DND-41 (cell line): ENCODE measurements around the gene FBLN1.

ENCODE experiments used
- ATAC-seq: fragments of 200-7000 bp; cut with Tn5 transposase; 3 replicates; pipeline ENCODE4 v1.9.1; 2021; ENCODE audit warnings: low read depth; ENCODE audit not compliant: insufficient read depth
- DNase-seq: peaks from one replicate; pipeline ENCODE4 v3.0.0-alpha.2; 2020
- H2AFZ ChIP-seq: 2 replicates; pipeline ENCODE4 v1.6.0; 2012; ENCODE audit warnings: low read depth, low read length
- H3K27ac ChIP-seq: 2 replicates; pipeline ENCODE4 v1.5.1; 2012; ENCODE audit warnings: low read length, inconsistent platforms
- H3K27me3 ChIP-seq: fragments of 200-600 bp; sonication (generic); 2 replicates; pipeline ENCODE4 v1.6.0; 2012; ENCODE audit warnings: low read length, mild to moderate bottlenecking, inconsistent platforms; ENCODE audit not compliant: insufficient read depth, poor library complexity
- H3K36me3 ChIP-seq: 2 replicates; pipeline ENCODE4 v1.5.1; 2012; ENCODE audit warnings: low read length, inconsistent platforms; ENCODE audit not compliant: insufficient read depth
- H3K4me1 ChIP-seq: 2 replicates; pipeline ENCODE4 v1.5.1; 2012; ENCODE audit warnings: mild to moderate bottlenecking, low read length; ENCODE audit not compliant: insufficient read depth
- H3K4me2 ChIP-seq: 2 replicates; pipeline ENCODE4 v1.6.0; 2012; ENCODE audit warnings: mild to moderate bottlenecking, moderate library complexity, low read length, inconsistent platforms; ENCODE audit not compliant: insufficient read depth
- H3K4me3 ChIP-seq, 2 experiments: fragments of 200-600 bp in 1 of 2; shearing (Covaris generic) in 1 of 2; 2 replicates each; pipeline ENCODE4 v1.5.1; 2012 to 2016; ENCODE audit warnings: inconsistent platforms in 2 of 2, low read length in 2 of 2, mild to moderate bottlenecking in 2 of 2, low read depth in 1 of 2, moderate library complexity in 1 of 2
- H3K79me2 ChIP-seq: 2 replicates; pipeline ENCODE4 v1.6.0; 2012; ENCODE audit warnings: low read length, inconsistent platforms; ENCODE audit not compliant: insufficient read depth
- H3K9ac ChIP-seq: 2 replicates; pipeline ENCODE4 v1.6.0; 2012; ENCODE audit warnings: low read depth, mild to moderate bottlenecking, inconsistent platforms, low read length, moderate library complexity
- H3K9me3 ChIP-seq: 2 replicates; pipeline ENCODE4 v1.5.1; 2012; ENCODE audit warnings: low read length, moderate library complexity, mild to moderate bottlenecking, inconsistent platforms; ENCODE audit not compliant: insufficient read depth, severe bottlenecking
- H4K20me1 ChIP-seq: 2 replicates; pipeline ENCODE4 v1.6.0; 2012; ENCODE audit warnings: low read length; ENCODE audit not compliant: insufficient read depth
- CTCF ChIP-seq: IDR thresholded peaks from 2 replicates; pipeline ENCODE4 v1.5.1; 2012; ENCODE audit warnings: borderline replicate concordance, low read length, moderate library complexity, mild to moderate bottlenecking; ENCODE audit not compliant: poor library complexity, severe bottlenecking; ENCODE audit errors: extremely low read depth
- EZH2 ChIP-seq: IDR thresholded peaks from 3 replicates; pipeline ENCODE4 v1.6.1; 2012; ENCODE audit warnings: borderline replicate concordance, low read depth, mild to moderate bottlenecking, moderate library complexity, low read length, inconsistent platforms; ENCODE audit not compliant: severe bottlenecking

FBLN1 gene

GRCh38 chr22:45598596-45599217 lies 96.0 kb downstream of the FBLN1 start:
- H2AFZ ChIP-seq = no peak overlapping the region
- no peak overlapping the region for H3K4me2 ChIP-seq
- no peak overlapping the region for H3K27ac ChIP-seq
- no peaks in the 10 kb centered on the region for H3K36me3 ChIP-seq
- no peaks in the 10 kb centered on the region for H3K79me2 ChIP-seq
- TF ChIP-seq CTCF (no peak), EZH2 (no peak)
- no peaks in the 10 kb centered on the region for H3K9me3 ChIP-seq
- peaks cover 7% of the 10 kb centered on the region for H3K27me3 ChIP-seq
- H4K20me1 ChIP-seq = 0 out of 2 replicates have a peak, but pooled peaks cover 3% of the 10 kb centered on the region
- no peak overlapping the region for H3K9ac ChIP-seq
- H3K4me3 ChIP-seq = no peak overlapping the region
- ATAC-seq (no peak), DNase-seq (no peak)
- H3K4me1 ChIP-seq = peaks cover 7% of the 10 kb centered on the region

GRCh38 chr22:45599836-45600577 lies 97.3 kb downstream of the FBLN1 start:
- H3K36me3 ChIP-seq = no peaks in the 10 kb centered on the region
- H3K27me3 ChIP-seq = peaks cover 7% of the 10 kb centered on the region
- no peak overlapping the region for H3K9ac ChIP-seq
- no peaks in the 10 kb centered on the region for H3K79me2 ChIP-seq
- TF ChIP-seq EZH2 = no peak
- no peak for TF ChIP-seq CTCF
- H4K20me1 ChIP-seq = 0 out of 2 replicates have a peak, but pooled peaks cover 3% of the 10 kb centered on the region
- ATAC-seq (no peak), DNase-seq (no peak)
- H3K9me3 ChIP-seq = no peaks in the 10 kb centered on the region
- no peak overlapping the region for H2AFZ ChIP-seq
- H3K4me1 ChIP-seq = peaks cover 8% of the 10 kb centered on the region
- H3K27ac ChIP-seq = no peak overlapping the region
- H3K4me3 ChIP-seq = no peak overlapping the region
- no peak overlapping the region for H3K4me2 ChIP-seq

- H3K27ac ChIP-seq = no peak overlapping the region
- H3K4me1 ChIP-seq = peaks cover 8% of the 10 kb centered on the region
- H3K36me3 ChIP-seq = no peaks in the 10 kb centered on the region
- no peak for DNase-seq
- H2AFZ ChIP-seq = no peak overlapping the region
- no peak for ATAC-seq
- H4K20me1 ChIP-seq = 0 out of 2 replicates have a peak, but pooled peaks cover 3% of the 10 kb centered on the region
- no peak overlapping the region for H3K9ac ChIP-seq
- H3K27me3 ChIP-seq = peaks cover 7% of the 10 kb centered on the region
- TF ChIP-seq CTCF = no peak
- TF ChIP-seq EZH2 = no peak
- no peak overlapping the region for H3K4me2 ChIP-seq
- no peaks in the 10 kb centered on the region for H3K79me2 ChIP-seq
- H3K9me3 ChIP-seq = no peaks in the 10 kb centered on the region
- H3K4me3 ChIP-seq = no peak overlapping the region
These were observed 98.4 kb downstream of the FBLN1 start for GRCh38 chr22:45600790-45601730.
